ENCODE measurements around the gene WSCD2.

The WSCD2 gene

GRCh38 chr12:108194585-108194984, 65.5 kb downstream of the WSCD2 start:
- Histone ChIP-seq H3K4me3 (replicated peaks; ENCODE audit: low read depth, low read length) (no peak overlapping the region), H3K36me3 (ENCODE audit: control insufficient read depth, insufficient read depth, low read length) (no peaks in the 10 kb centered on the region), H3K27me3 (replicated peaks; ENCODE audit: control insufficient read depth, insufficient read depth, low read length) (peaks cover 2% of the 10 kb centered on the region; the same call in 1 of the 2 replicates)
- no peak for TF ChIP-seq CTCF (IDR thresholded peaks at IDR 0.05; ENCODE audit: insufficient read depth, low read length, poor library complexity, severe bottlenecking)
- DNase-seq (ENCODE audit: extremely low read depth, insufficient read length), result no peak

- Histone ChIP-seq H3K4me3 (replicated peaks; ENCODE audit: low read depth, low read length) (no peak overlapping the region), H3K27me3 (replicated peaks; ENCODE audit: control insufficient read depth, insufficient read depth, low read length) (peaks cover 2% of the 10 kb centered on the region; the same call in 1 of the 2 replicates), H3K36me3 (ENCODE audit: control insufficient read depth, insufficient read depth, low read length) (no peaks in the 10 kb centered on the region)
- no peak for DNase-seq (ENCODE audit: extremely low read depth, insufficient read length)
- no peak for TF ChIP-seq CTCF (IDR thresholded peaks at IDR 0.05; ENCODE audit: insufficient read depth, low read length, poor library complexity, severe bottlenecking)
These were observed 67.2 kb downstream of the WSCD2 start for GRCh38 chr12:108196319-108196718.

GRCh38 chr12:108196921-108197320, 67.8 kb downstream of the WSCD2 start:
- no peak overlapping the region for H3K4me3 ChIP-seq (replicated peaks; ENCODE audit: low read depth, low read length)
- no peak for DNase-seq (ENCODE audit: extremely low read depth, insufficient read length)
- no peaks in the 10 kb centered on the region for H3K36me3 ChIP-seq (ENCODE audit: control insufficient read depth, insufficient read depth, low read length)
- peaks cover 2% of the 10 kb centered on the region; the same call in 1 of the 2 replicates for H3K27me3 ChIP-seq (replicated peaks; ENCODE audit: control insufficient read depth, insufficient read depth, low read length)
- TF ChIP-seq CTCF (IDR thresholded peaks at IDR 0.05; ENCODE audit: insufficient read depth, low read length, poor library complexity, severe bottlenecking), result no peak

GRCh38 chr12:108198043-108198442, 69.0 kb downstream of the WSCD2 start:
- no peak for DNase-seq (ENCODE audit: extremely low read depth, insufficient read length)
- Histone ChIP-seq H3K4me3 (replicated peaks; ENCODE audit: low read depth, low read length) (no peak overlapping the region), H3K27me3 (replicated peaks; ENCODE audit: control insufficient read depth, insufficient read depth, low read length) (peaks cover 2% of the 10 kb centered on the region; the same call in 1 of the 2 replicates), H3K36me3 (ENCODE audit: control insufficient read depth, insufficient read depth, low read length) (no peaks in the 10 kb centered on the region)
- no peak for TF ChIP-seq CTCF (IDR thresholded peaks at IDR 0.05; ENCODE audit: insufficient read depth, low read length, poor library complexity, severe bottlenecking)

GRCh38 chr12:108199106-108199505, 70.0 kb downstream of the WSCD2 start:
- Histone ChIP-seq H3K4me3 (replicated peaks; ENCODE audit: low read depth, low read length) (no peak overlapping the region), H3K27me3 (replicated peaks; ENCODE audit: control insufficient read depth, insufficient read depth, low read length) (peaks cover 2% of the 10 kb centered on the region; the same call in 1 of the 2 replicates), H3K36me3 (ENCODE audit: control insufficient read depth, insufficient read depth, low read length) (no peaks in the 10 kb centered on the region)
- TF ChIP-seq CTCF (IDR thresholded peaks at IDR 0.05; ENCODE audit: insufficient read depth, low read length, poor library complexity, severe bottlenecking), result no peak
- DNase-seq (ENCODE audit: extremely low read depth, insufficient read length), result no peak

- DNase-seq (ENCODE audit: extremely low read depth, insufficient read length), result no peak
- TF ChIP-seq CTCF (IDR thresholded peaks at IDR 0.05; ENCODE audit: insufficient read depth, low read length, poor library complexity, severe bottlenecking), result no peak
These were observed 72.7 kb downstream of the WSCD2 start for GRCh38 chr12:108201808-108202207.

More at GRCh38 chr12:108201808-108202207, 72.7 kb downstream of the WSCD2 start:
- Histone ChIP-seq H3K4me3 (replicated peaks; ENCODE audit: low read depth, low read length) (no peak overlapping the region), H3K36me3 (ENCODE audit: control insufficient read depth, insufficient read depth, low read length) (no peaks in the 10 kb centered on the region), H3K27me3 (replicated peaks; ENCODE audit: control insufficient read depth, insufficient read depth, low read length) (no peaks in the 10 kb centered on the region)
